H1 (cell line): Measurements from ENCODE around the gene TRAF1. TPM values are rescaled to one million over a fixed set of nuclear protein-coding genes. Genes with fewer than 3 reads are reported as not detected.

Source experiments
- CTCF ChIA-PET: fragments of 300-600 bp; sonication (Branson Sonifier 250); formaldehyde crosslinking; loops from one replicate; lab custom pipeline; 2021; ENCODE audit not compliant: partially characterized antibody; lab: Charles Lee
- POLR2A ChIA-PET: fragments of 300-600 bp; sonication (Branson Sonifier 250); formaldehyde crosslinking; loops from one replicate; lab custom pipeline; 2021; ENCODE audit warnings: inconsistent platforms; ENCODE audit not compliant: partially characterized antibody; lab: Charles Lee
- DNase-seq, 2 experiments: peaks; one replicate each; pipeline versions ENCODE4 v3.0.0 to v3.0.0-alpha.2; 2010 to 2022; ENCODE audit warnings: low spot score in 2 of 2, low read depth in 1 of 2, mixed read lengths in 1 of 2
- FAIRE-seq: peaks from 2 replicates; lab custom pipeline; 2011; peaks lifted over from hg19 to GRCh38; lab: Jason Lieb, UNC
- H2AFZ ChIP-seq: 2 replicates; pipeline ENCODE4 v1.8.1; 2012; ENCODE audit warnings: low read length, inconsistent platforms
- H2AK5ac ChIP-seq: 2 replicates; pipeline ENCODE4 v1.6.1; 2013; ENCODE audit warnings: low read depth, low read length
- H2BK120ac ChIP-seq: replicated peaks from 2 replicates; pipeline ENCODE3; 2013; ENCODE audit warnings: low read depth, low read length, inconsistent platforms
- H2BK12ac ChIP-seq: 2 replicates; pipeline ENCODE4 v1.6.1; 2013; ENCODE audit warnings: low read depth, low read length
- H2BK15ac ChIP-seq: 2 replicates; pipeline ENCODE4 v1.6.1; 2013; ENCODE audit warnings: low read length
- H2BK20ac ChIP-seq: 2 replicates; pipeline ENCODE4 v1.6.1; 2013; ENCODE audit warnings: low read length
- H2BK5ac ChIP-seq: 2 replicates; pipeline ENCODE4 v1.6.1; 2013; ENCODE audit warnings: low read depth, low read length
- H3K14ac ChIP-seq: 2 replicates; pipeline ENCODE4 v1.6.1; 2013; ENCODE audit warnings: inconsistent platforms; ENCODE audit not compliant: insufficient read length
- H3K18ac ChIP-seq: 2 replicates; pipeline ENCODE4 v1.6.1; 2013; ENCODE audit warnings: low read length; ENCODE audit errors: extremely low read depth
- H3K23ac ChIP-seq: 2 replicates; pipeline ENCODE4 v1.6.1; 2013; ENCODE audit warnings: inconsistent platforms; ENCODE audit not compliant: insufficient read length
- H3K23me2 ChIP-seq: 2 replicates; pipeline ENCODE4 v1.6.1; 2013; ENCODE audit warnings: low read depth, low read length
- H3K27ac ChIP-seq: 2 replicates; pipeline ENCODE4 v1.6.1; 2011; ENCODE audit warnings: low read depth, low read length, inconsistent platforms
- H3K27me3 ChIP-seq, 4 experiments: replicated peaks in 1 of 4; 1 replicate in 1 of 4; 2 replicates in 3 of 4; pipeline versions ENCODE4 v1.6.1 to v1.8.1; 2011 to 2013; ENCODE audit warnings: low read length in 3 of 4, mild to moderate bottlenecking in 3 of 4, inconsistent platforms in 2 of 4, mixed read lengths in 2 of 4, moderate library complexity in 1 of 4; ENCODE audit not compliant: control insufficient read depth in 3 of 4, insufficient read depth in 3 of 4; ENCODE audit errors: extremely low read depth in 1 of 4
- H3K36me3 ChIP-seq, 4 experiments: 2 replicates each; pipeline versions ENCODE4 v1.6.1 to v1.8.1; 2011 to 2013; ENCODE audit warnings: mild to moderate bottlenecking in 4 of 4, low read length in 3 of 4, moderate library complexity in 2 of 4, control low read depth in 1 of 4, inconsistent platforms in 1 of 4; ENCODE audit not compliant: insufficient read depth in 4 of 4, control insufficient read depth in 2 of 4
- H3K4ac ChIP-seq: replicated peaks from 2 replicates; pipeline ENCODE3; 2013; ENCODE audit warnings: low read length, low read depth, mixed read lengths, inconsistent platforms; ENCODE audit not compliant: insufficient read length
- H3K4me1 ChIP-seq, 4 experiments: replicated peaks in 1 of 4; 1 replicate in 1 of 4; 2 replicates in 3 of 4; pipeline versions ENCODE4 v1.6.1 to v1.8.1; 2011 to 2013; ENCODE audit warnings: low read length in 3 of 4, inconsistent platforms in 2 of 4, mixed read lengths in 1 of 4; ENCODE audit not compliant: insufficient read depth in 4 of 4, control insufficient read depth in 3 of 4
- H3K4me2 ChIP-seq, 2 experiments: 2 replicates each; pipeline versions ENCODE4 v1.6.1 to v1.8.1; 2011 to 2013; ENCODE audit warnings: low read depth in 2 of 2, low read length in 2 of 2, control low read depth in 1 of 2, inconsistent platforms in 1 of 2, mild to moderate bottlenecking in 1 of 2; ENCODE audit not compliant: insufficient read depth in 1 of 2
- H3K4me3 ChIP-seq, 4 experiments: fragments of 200-600, 300-600 bp in 1 of 4; sonication (generic), shearing (Covaris generic), sonication (Bioruptor Twin) in 1 of 4; 2 replicates each; pipeline versions ENCODE4 v1.5.1 to v1.8.1; 2011 to 2016; ENCODE audit warnings: low read length in 4 of 4, low read depth in 3 of 4, control low read depth in 2 of 4, inconsistent platforms in 2 of 4, mild to moderate bottlenecking in 2 of 4, mixed read lengths in 1 of 4, moderate library complexity in 1 of 4; ENCODE audit not compliant: insufficient read depth in 2 of 4; ENCODE audit errors: extremely low read depth in 1 of 4
- H3K56ac ChIP-seq: replicated peaks from 2 replicates; pipeline ENCODE3; 2013; ENCODE audit warnings: low read depth, mild to moderate bottlenecking, mixed read lengths, low read length, inconsistent platforms; ENCODE audit not compliant: insufficient read length
- H3K79me1 ChIP-seq: 2 replicates; pipeline ENCODE4 v1.6.1; 2013; ENCODE audit warnings: low read depth, low read length, control low read depth
- H3K79me2 ChIP-seq, 2 experiments: 2 replicates each; pipeline versions ENCODE4 v1.6.1 to v1.8.1; 2012 to 2013; ENCODE audit warnings: low read length in 2 of 2, mild to moderate bottlenecking in 2 of 2, inconsistent platforms in 1 of 2; ENCODE audit not compliant: insufficient read depth in 2 of 2, control insufficient read depth in 1 of 2
- H3K9ac ChIP-seq, 4 experiments: replicated peaks in 1 of 4; 1 replicate in 1 of 4; 2 replicates in 3 of 4; pipeline versions ENCODE4 v1.6.1 to v1.8.1; 2011 to 2013; ENCODE audit warnings: low read depth in 3 of 4, low read length in 3 of 4, control low read depth in 2 of 4, mild to moderate bottlenecking in 2 of 4, moderate library complexity in 2 of 4, inconsistent platforms in 1 of 4; ENCODE audit errors: extremely low read depth in 1 of 4
- H3K9me3 ChIP-seq, 2 experiments: 2 replicates each; pipeline versions ENCODE4 v1.6.1 to v1.8.1; 2012 to 2013; ENCODE audit warnings: mild to moderate bottlenecking in 2 of 2, moderate library complexity in 2 of 2, control low read depth in 1 of 2, inconsistent platforms in 1 of 2, low read depth in 1 of 2, low read length in 1 of 2, mixed read lengths in 1 of 2; ENCODE audit not compliant: insufficient read depth in 2 of 2
- H4K20me1 ChIP-seq, 2 experiments: replicated peaks in 1 of 2; 2 replicates each; pipeline versions ENCODE3 to v1.8.1; 2011 to 2013; ENCODE audit warnings: inconsistent platforms in 2 of 2, low read length in 2 of 2, mild to moderate bottlenecking in 1 of 2; ENCODE audit not compliant: insufficient read depth in 2 of 2, control insufficient read depth in 1 of 2
- H4K5ac ChIP-seq: 2 replicates; pipeline ENCODE4 v1.6.1; 2013; ENCODE audit warnings: low read length, low read depth, mixed read lengths, inconsistent platforms; ENCODE audit not compliant: insufficient read length
- H4K8ac ChIP-seq: 2 replicates; pipeline ENCODE4 v1.8.0; 2013; ENCODE audit warnings: mild to moderate bottlenecking, moderate library complexity, low read length, inconsistent platforms; ENCODE audit not compliant: insufficient read depth; ENCODE audit errors: extremely low read depth
- H4K91ac ChIP-seq: replicated peaks from 2 replicates; pipeline ENCODE3; 2013; ENCODE audit warnings: low read length, mixed read lengths, inconsistent platforms; ENCODE audit not compliant: insufficient read length
- CHD1 ChIP-seq: IDR thresholded peaks from 2 replicates; pipeline ENCODE4 v1.6.1; 2012; ENCODE audit warnings: low read depth, low read length, improper control_type of control experiment
- CTCF ChIP-seq, 3 experiments: IDR thresholded peaks; 1 replicate in 2 of 3; 2 replicates in 1 of 3; pipeline versions ENCODE4 v1.5.1 to v1.6.1; 2011; ENCODE audit warnings: low read length in 3 of 3, mild to moderate bottlenecking in 3 of 3, inconsistent platforms in 2 of 3, low read depth in 1 of 3, moderate library complexity in 1 of 3; ENCODE audit not compliant: insufficient read depth in 1 of 3; ENCODE audit errors: control extremely low read depth in 1 of 3
- KDM4A ChIP-seq: IDR thresholded peaks from one replicate; pipeline ENCODE4 v1.7.1; 2012; ENCODE audit warnings: low read depth, mild to moderate bottlenecking, moderate library complexity, low read length, inconsistent platforms; ENCODE audit not compliant: severe bottlenecking
- RBBP5 ChIP-seq: IDR thresholded peaks from 2 replicates; pipeline ENCODE4 v1.7.1; 2012; ENCODE audit warnings: low read depth, mild to moderate bottlenecking, inconsistent platforms, low read length, moderate library complexity, borderline replicate concordance
- RFX5 ChIP-seq: IDR thresholded peaks from 2 replicates; pipeline ENCODE4 v1.6.1; 2011; ENCODE audit warnings: low read depth, low read length, improper control_type of control experiment, borderline replicate concordance
- RXRA ChIP-seq: IDR thresholded peaks from 2 replicates; pipeline ENCODE4 v1.6.1; 2011; ENCODE audit warnings: low read depth, mild to moderate bottlenecking, low read length, moderate library complexity; ENCODE audit not compliant: insufficient read depth
- SAP30 ChIP-seq: fragments of 300-600 bp; sonication (generic); IDR thresholded peaks from 2 replicates; pipeline ENCODE4 v1.7.1; 2012; ENCODE audit warnings: low read length, moderate library complexity, mild to moderate bottlenecking, inconsistent platforms; ENCODE audit not compliant: insufficient read depth, insufficient replicate concordance
- SP4 ChIP-seq: IDR thresholded peaks from 2 replicates; pipeline ENCODE4 v1.6.1; 2012; ENCODE audit warnings: low read length, inconsistent platforms
- SUZ12 ChIP-seq: fragments of 200-600 bp; sonication (generic); IDR thresholded peaks from 2 replicates; pipeline ENCODE4 v1.6.1; 2012; ENCODE audit warnings: mild to moderate bottlenecking, inconsistent platforms, low read length, moderate library complexity, mixed read lengths
- WGBS, 2 experiments: shearing (Covaris generic) in 1 of 2; methylation state at CpG; one replicate each; pipeline versions ENCODE4 v1.1.6 to v1.1.7; 2013 to 2015; ENCODE audit warnings: low lambda C conversion rate in 2 of 2, mixed read lengths in 2 of 2, inconsistent platforms in 1 of 2, low coverage in 1 of 2, missing lambda C conversion rate in 1 of 2; ENCODE audit not compliant: insufficient replicate concordance in 2 of 2, insufficient coverage in 1 of 2, insufficient read length in 1 of 2; ENCODE audit errors: extremely low coverage in 1 of 2, missing lambda C conversion rate in 1 of 2; 5-methylcytosine and 5-hydroxymethylcytosine counted together
- polyA plus RNA-seq, 7 experiments: library from polyadenylated mRNA; depleted of rRNA in 3 of 7; stranded (reverse) in 5 of 7; unstranded in 2 of 7; fragments of >200 nt in 5 of 7; fragments of 200-250 nt in 2 of 7; gene quantifications; 1 replicate in 5 of 7; 2 replicates in 1 of 7; 4 replicates in 1 of 7; pipeline versions ENCODE4 v1.2.1 to v1.2.3, GENCODE V29; 2011 to 2013; ENCODE audit warnings: missing spikeins in 2 of 7, mixed read lengths in 2 of 7
- total RNA-seq: library from RNA; stranded (reverse); fragmentation: NEBNext Ultra II Directional; extraction: Animal tissue kit (Norgen Biotek cat#: 25700); gene quantifications from 2 replicates; pipeline ENCODE4 v1.2.1, GENCODE V29; 2021

Gene TRAF1
- total and polyA plus RNA-seq, 2 of the 8 experiments (the other 6 are each of a cell fraction or from before 2014, with no cell fraction given): 1.6 to 3.2 TPM

- H4K8ac ChIP-seq: no peak overlapping the region
- WGBS, 2 experiments: 82% methylated on average over 8 of the region's 8 CpGs; no CpG with 5 or more reads in 1 of the 2 experiments
- no peak for FAIRE-seq
- TF ChIP-seq CHD1 (no peak), CTCF (IDR thresholded peaks at IDR 0.05; ENCODE audit: control extremely low read depth in 1 of 3, insufficient read depth in 1 of 3, low read depth in 1 of 3, low read length in 3 of 3) (no peak), RFX5 (no peak), RBBP5 (no peak), SUZ12 (no peak), RXRA (no peak), SP4 (no peak), SAP30 (no peak), KDM4A (no peak)
Measured at GRCh38 chr9:120927269-120928014, 846 bp upstream of the TRAF1 start.

More at GRCh38 chr9:120927269-120928014, 846 bp upstream of the TRAF1 start:
- Histone ChIP-seq H3K9ac (no peak overlapping the region), H3K9me3 (no peaks in the 10 kb centered on the region), H3K79me2 (no peaks in the 10 kb centered on the region), H4K5ac (no peak overlapping the region), H2BK5ac (no peak overlapping the region), H2AFZ (no peak overlapping the region), H3K79me1 (no peaks in the 10 kb centered on the region), H4K91ac (no peak overlapping the region), H4K20me1 (no peaks in the 10 kb centered on the region), H3K23ac (no peak overlapping the region), H3K4me1 (peaks cover 0 to 23% (median 13%) of the 10 kb centered on the region in 4 experiments; a peak in 6 of 7 replicates), H3K27ac (no peak overlapping the region), H2AK5ac (0 out of 2 replicates have a peak overlapping the region, but pooled peaks have one; percentile 88), H3K4me3 (0 out of 8 replicates have a peak overlapping the region, but pooled peaks of 1 of the 4 experiments have one; percentile 81), H2BK12ac (no peak overlapping the region), H3K14ac (no peak overlapping the region), H3K23me2 (peaks cover 3% of the 10 kb centered on the region; the same call in 1 of the 2 replicates), H2BK20ac (no peak overlapping the region), H3K4me2 (peak overlapping the region; percentile 77 to 91; a peak in 2 of 4 replicates), H3K4ac (no peak overlapping the region), H3K18ac (no peak overlapping the region), H2BK15ac (peak overlapping the region; percentile 32), H2BK120ac (no peak overlapping the region), H3K36me3 (no peaks in the 10 kb centered on the region; a peak in 1 of 8 replicates), H3K27me3 (peaks cover 0 to 6% (median 2%) of the 10 kb centered on the region in 4 experiments; a peak in 1 of 7 replicates), H3K56ac (no peak overlapping the region)
- CTCF ChIA-PET: interaction anchor here (0.6 to 3.4 kb wide), 6 partner anchors 11 to 179 kb away, joined by 3 to 12 read pairs (median 6); no protein-coding TSS in a partner anchor
- DNase-seq: no peak
- POLR2A ChIA-PET: interaction anchor here (1.3 kb wide), 1 partner anchor 10 kb away, joined by 4 read pairs; no protein-coding TSS in a partner anchor
